HG02588 (cell line): ENCODE results near the gene MT1H.

Experiments used
- ATAC-seq: cut with Tn5 transposase; IDR thresholded peaks from one replicate; pipeline ENCODE4 v1.9.1; 2021; ENCODE audit warnings: mild to moderate bottlenecking, moderate library complexity; ENCODE audit not compliant: unreplicated experiment

Gene MT1H

GRCh38 chr16:56635441-56635967, 34.1 kb upstream of the MT1H start:
- no peak for ATAC-seq

DNA sequence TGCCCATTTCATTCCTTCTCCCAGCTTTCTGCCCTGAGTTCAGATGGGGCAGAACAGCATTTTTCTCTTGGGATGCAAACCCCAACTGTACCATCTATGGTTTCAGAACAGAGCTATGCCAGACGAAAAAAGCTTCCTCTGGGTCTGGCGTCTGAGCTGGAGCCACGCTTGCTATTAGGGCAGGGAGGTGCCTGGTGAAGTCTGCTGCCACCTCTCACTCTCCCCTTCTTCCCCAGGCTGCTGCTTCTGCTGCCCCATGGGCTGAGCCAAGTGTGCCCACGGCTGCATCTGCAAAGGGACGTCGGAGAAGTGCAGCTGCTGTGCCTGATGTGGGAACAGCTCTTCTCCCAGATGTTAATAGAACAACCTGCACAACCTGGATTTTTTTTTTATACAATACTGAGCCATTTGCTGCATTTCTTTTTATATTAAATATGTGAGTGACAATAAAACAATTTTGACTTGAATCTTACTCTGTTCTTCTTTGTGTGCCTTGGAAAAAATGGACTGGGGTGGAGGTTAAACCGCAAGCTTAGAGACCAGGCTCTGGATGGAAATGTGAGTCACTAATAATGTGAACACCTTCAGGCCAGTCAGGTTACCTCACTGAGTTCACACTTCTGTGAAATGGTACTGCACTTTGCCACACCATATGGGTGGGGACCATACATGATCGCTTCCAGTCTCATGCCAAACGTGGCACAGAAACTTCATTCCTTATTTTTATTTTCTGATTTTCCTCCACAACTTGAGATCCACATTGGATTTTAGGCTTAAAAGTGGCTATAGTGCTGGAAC, 32.8 kb upstream of the MT1H start:
- ATAC-seq = no peak

DNA sequence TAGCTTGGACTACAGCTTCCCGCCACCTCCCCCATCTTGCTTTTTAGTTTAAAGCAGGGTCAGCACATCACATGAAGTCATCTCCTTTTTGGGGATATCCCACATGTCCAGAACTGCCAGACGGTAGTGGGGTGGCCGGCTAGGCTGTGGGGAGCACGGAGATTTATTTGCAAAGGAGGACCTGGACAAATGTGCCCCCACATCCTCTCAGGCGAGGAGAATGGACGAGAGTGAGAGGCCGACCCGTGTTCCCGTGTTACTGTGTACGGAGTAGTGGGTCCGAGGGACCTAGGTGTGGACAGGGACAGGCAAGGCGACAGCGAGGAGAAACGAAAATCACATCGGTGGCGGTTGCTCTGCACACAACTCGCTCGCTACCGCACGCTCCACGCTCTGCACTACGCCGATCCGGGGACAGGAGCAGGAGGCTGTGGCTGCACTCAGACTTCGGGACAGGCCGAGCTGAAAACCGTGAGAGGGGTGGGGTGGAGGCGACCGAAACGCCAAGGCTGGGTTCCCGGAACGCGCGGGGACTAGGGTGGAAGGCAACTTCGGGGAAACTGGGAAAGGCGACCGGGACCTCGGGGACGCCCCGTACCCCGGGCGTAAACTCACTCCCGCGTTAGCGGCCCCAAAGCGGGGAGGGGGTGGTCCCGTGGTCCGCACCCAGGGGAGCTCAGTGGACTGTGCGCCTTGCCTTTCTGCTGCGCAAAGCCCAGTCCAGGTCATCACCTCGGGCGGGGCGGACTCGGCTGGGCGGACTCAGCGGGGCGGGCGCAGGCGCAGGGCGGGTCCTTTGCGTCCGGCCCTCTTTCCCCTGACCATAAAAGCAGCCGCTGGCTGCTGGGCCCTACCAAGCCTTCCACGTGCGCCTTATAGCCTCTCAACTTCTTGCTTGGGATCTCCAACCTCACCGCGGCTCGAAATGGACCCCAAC, 31.5 kb upstream of the MT1H start, which contains the start of gene MT1A:
Gene MT1A (plus strand): TSS at position 853 of the 937 bp plus-strand sequence. CDS start 73 bp downstream, at position 926.
- ATAC-seq = no peak

DNA sequence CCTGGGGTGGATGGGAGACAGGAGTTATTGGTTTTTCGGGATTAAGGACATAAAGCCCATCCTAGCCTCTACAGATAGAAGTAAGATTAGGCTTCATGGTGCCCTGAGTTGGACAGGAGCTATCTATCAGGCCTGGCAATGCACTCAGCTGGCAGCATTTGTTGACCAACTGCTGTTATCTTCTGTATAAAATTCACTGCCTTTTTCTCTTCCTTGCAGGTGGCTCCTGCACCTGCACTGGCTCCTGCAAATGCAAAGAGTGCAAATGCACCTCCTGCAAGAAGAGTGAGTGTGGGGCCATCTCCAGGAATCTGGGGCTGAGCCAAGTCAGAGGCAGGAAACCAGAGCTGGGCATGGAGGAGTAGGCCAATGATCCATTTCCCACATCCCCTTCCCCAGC, 30.6 kb upstream of the MT1H start:
- no peak for ATAC-seq

DNA sequence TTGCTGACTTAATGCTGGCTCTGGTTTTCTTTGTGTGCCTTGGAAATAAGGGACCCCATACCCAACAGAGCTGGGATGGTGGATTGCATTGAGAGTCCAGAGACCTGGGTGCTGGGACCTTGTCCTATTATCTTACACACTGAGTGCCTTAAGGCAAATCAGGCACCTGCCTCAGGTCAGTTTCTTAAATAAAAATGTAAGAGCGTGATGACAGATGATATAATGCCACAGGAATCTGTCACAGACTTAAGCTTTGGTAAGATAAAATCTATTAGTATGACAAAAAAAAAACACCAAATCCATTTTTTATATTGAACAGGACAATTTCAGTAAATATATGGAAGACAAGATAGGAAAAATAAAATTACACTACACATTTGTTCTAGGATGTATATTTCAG, 29.5 kb upstream of the MT1H start:
- ATAC-seq = no peak

DNA sequence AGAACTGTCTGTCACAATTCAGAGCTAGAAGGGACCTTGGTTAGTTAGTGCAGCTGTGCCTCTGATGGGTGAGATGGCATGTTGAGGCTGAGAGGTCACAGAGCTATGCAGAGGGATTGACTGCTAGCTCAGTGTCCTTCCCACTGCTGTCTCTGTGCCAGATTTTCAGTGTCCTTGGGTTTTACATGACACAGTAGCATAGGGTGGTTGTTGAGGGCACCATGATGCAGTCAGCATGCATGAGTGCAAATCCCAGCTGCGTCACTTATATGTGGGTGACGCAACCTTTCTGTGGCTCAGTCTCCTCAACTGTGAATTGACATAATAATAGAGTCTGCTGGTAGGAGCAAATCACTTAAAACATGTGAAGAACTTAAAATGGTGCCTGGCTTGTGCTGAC, 28.4 kb upstream of the MT1H start:
- no peak for ATAC-seq

DNA sequence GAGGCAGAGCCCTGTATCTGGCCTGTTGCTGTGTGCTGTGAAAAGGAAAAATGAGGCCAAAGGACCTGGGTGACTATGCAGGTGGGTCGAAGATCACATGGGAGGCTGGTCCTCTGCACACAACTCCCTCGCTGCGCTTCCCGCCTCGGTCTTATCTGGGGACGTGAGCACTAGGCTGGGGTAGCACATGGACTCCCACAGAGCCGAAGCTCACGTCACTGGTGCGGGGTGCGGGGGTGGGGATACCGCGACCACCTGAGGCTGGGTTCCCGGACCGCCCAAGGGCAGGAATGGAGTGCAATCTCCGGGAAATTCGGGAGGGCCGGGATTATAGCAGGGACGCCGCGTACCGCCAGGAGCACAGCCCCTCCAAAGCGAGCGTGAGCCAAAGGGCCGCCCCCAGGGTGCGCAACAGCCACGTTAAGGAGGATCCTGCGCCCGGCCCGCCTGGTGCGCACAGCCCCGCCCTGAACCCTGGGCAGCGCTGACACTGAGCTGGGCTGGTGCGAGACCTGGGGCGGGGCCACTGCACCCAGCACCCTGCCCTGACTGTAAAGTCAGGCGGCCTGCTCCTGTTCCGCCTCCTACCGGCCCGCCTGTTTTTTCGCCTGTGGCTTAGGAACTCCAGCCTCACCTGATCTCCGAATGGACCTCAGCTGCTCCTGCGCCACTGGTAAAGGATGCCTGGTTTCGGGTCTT, 26.4 kb upstream of the MT1H start:
- ATAC-seq = peak; percentile 82

- no peak for ATAC-seq
These were observed 25.8 kb upstream of the MT1H start for GRCh38 chr16:56643833-56644232.

DNA sequence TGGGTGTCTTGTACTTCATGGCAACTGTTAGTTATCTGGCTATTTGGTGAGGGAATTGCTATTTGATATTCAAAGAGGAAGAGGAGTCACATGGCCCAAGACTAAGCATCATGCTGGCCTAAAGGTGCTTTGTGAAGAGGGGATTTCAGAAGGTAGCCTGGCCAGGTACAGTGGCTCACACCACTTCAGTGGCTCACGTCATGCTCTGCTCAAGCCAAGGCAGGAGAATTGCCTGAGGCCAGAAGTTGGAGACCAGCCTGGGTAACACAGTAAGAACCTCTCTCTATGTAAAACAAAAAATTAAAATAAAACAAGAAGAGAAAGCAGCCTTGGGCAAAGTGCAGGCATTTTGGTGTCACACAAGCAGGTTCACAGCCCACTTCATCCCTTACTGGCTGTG, 24.3 kb upstream of the MT1H start:
- no peak for ATAC-seq

GRCh38 chr16:56645838-56646237, 23.8 kb upstream of the MT1H start:
- no peak for ATAC-seq

- no peak for ATAC-seq
These were observed 21.8 kb upstream of the MT1H start for GRCh38 chr16:56647641-56648431.

- ATAC-seq = no peak
These were observed 20.3 kb upstream of the MT1H start for GRCh38 chr16:56649271-56649670.

- no peak for ATAC-seq
These were observed 19.8 kb upstream of the MT1H start for GRCh38 chr16:56649820-56650219.

DNA sequence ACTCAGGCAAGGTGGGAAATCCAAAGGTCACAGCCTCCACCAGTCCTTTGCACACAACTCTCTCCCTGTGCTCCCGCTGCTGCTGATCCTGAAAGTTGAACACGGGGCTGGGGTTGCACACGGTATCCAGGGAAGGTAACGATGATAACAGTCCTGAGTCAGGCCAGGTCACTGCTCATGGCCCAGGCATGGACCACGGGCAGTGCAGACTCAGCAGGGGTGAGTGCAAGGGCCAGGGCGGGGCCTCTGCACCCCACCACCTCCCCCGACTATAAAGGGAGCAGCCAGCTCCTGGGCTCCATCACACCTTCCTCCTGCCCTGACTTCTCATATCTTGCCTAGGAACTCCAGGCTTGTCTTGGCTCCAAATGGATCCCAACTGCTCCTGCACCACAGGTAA, 18.0 kb upstream of the MT1H start, which contains the start of gene MT1B:
Gene MT1B (plus strand): TSS at position 301 of the 400 bp plus-strand sequence. CDS start 68 bp downstream, at position 369.
- no peak for ATAC-seq

- ATAC-seq = no peak
These were observed 17.0 kb upstream of the MT1H start for GRCh38 chr16:56652600-56652999.

DNA sequence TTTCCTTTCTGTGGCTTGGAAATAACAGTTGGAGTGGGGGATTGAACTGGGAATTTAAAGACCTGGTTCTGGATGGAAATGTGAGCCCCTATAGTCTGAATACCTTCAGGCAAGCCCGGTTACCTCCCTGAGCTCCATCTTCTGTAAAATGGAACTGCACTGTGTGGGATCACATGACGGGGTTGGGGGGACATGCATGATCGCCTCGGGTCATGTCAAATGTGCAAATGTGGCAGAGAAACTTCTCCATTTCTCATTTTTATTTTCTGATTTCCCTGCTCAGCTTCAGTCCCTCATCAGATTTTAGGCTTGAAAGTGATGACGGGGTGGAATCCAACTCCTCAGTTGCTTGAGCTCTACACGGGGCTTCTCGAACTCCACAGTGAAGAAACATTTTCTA, 16.4 kb upstream of the MT1H start:
- ATAC-seq = no peak

- no peak for ATAC-seq
These were observed 11.9 kb upstream of the MT1H start, which contains the start of gene MT1F for GRCh38 chr16:56657555-56658326. Gene MT1F, plus strand, starts transcription at chr16:56657959. Its CDS starts 100 bp downstream, at chr16:56658059.

GRCh38 chr16:56658327-56658875, 11.2 kb upstream of the MT1H start:
- no peak for ATAC-seq
